AG20443 (cell line): ENCODE data around the gene KCTD2.
A peak's percentile ranks its signal among the peaks of the same experiment; 100 is the strongest.

Experiments
- DNase-seq: peaks from one replicate; pipeline ENCODE4 v3.0.0; 2012; ENCODE audit warnings: low spot score, mixed read lengths

KCTD2 gene

GRCh38 chr17:75099881-75100595, 53.0 kb downstream of the KCTD2 start:
- no peak for DNase-seq

GRCh38 chr17:75102385-75102821, 55.4 kb downstream of the KCTD2 start:
- DNase-seq = no peak

- DNase-seq = no peak
These were observed 56.9 kb downstream of the KCTD2 start for GRCh38 chr17:75103601-75104554.

GRCh38 chr17:75105126-75106080, 58.4 kb downstream of the KCTD2 start:
- DNase-seq = peak; percentile 68

- no peak for DNase-seq
These were observed 61.2 kb downstream of the KCTD2 start for GRCh38 chr17:75108193-75108592.

GRCh38 chr17:75109046-75109406, 62.0 kb downstream of the KCTD2 start:
- no peak for DNase-seq

- DNase-seq = peak; percentile 99
These were observed 62.6 kb downstream of the KCTD2 start, which contains the start of gene ARMC7 for GRCh38 chr17:75109407-75110233. TSS of gene ARMC7 (plus strand) at chr17:75109969. CDS start at chr17:75110289, 320 bp downstream.

GRCh38 chr17:75110234-75110937, 63.4 kb downstream of the KCTD2 start:
- no peak for DNase-seq

- no peak for DNase-seq
These were observed 64.8 kb downstream of the KCTD2 start for GRCh38 chr17:75111777-75112335.

- DNase-seq = peak; percentile 88
These were observed 67.0 kb downstream of the KCTD2 start for GRCh38 chr17:75113798-75114551.

- no peak for DNase-seq
These were observed 67.7 kb downstream of the KCTD2 start for GRCh38 chr17:75114552-75115314.
